GM21576 (cell line): ENCODE data around the gene SEMA5A.
"Not testable (repeated sequence)": the region's sequence is repeated elsewhere in the genome, so short reads cannot be mapped to it uniquely, and the experiment has no call there.

ENCODE experiments used
- ATAC-seq: cut with Tn5 transposase; IDR thresholded peaks from one replicate; pipeline ENCODE4 v1.9.1; 2021; ENCODE audit warnings: mild to moderate bottlenecking, moderate library complexity; ENCODE audit not compliant: unreplicated experiment

The SEMA5A gene

DNA sequence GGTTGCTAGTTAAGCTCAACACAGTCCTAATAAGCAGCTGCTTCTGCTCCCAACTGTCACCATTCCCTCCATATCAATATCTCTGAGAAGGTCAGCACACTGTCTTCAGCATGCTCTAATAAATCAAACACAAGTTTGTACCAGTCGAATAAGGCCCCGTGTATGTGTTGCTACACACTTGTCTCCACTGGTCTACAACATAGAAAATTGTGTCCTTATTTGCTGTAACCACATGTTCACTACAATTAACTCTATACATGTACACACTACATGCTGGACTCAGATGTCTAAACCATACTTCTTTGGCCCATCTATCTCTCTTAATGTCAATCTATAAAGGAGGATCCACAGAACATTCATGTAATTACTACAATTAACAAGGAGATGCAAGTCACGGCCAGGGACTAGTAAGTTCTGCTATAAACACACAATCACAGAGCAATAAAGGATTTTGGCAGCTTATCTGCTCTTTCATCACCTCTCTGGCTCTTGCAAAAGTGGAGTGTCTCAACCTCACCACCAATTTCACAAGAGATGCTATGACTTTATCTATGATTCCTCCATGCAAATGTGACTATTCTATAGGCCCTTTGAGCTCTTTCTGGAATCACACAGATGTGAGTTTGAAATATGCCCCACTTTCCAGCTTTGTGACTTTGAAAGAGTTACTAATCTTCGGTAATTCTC lies 143.9 kb downstream of the SEMA5A start:
- ATAC-seq = no peak

GRCh38 chr5:9399783-9400182 lies 146.1 kb downstream of the SEMA5A start:
- ATAC-seq = not testable (repeated sequence)

GRCh38 chr5:9399094-9399493 lies 146.8 kb downstream of the SEMA5A start:
- no peak for ATAC-seq

DNA sequence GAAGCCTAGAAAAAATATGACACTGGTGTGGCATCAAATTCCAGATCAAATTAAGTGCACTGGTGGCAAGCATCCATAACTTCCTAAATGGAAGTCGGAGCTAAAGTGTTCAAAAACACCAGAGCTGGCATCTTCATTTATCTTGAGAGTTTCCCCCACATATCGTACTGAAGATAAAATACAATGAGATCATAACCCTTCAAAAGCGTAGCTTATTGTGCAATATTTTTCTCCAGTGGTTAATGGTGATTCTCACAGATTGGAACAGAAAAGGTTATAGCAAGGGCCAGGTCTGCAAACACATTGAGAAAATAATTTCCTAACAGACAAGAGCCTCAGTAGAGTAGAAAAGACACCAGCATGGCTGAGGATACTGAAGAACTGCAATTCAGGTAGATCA lies 147.6 kb downstream of the SEMA5A start:
- ATAC-seq = no peak

DNA sequence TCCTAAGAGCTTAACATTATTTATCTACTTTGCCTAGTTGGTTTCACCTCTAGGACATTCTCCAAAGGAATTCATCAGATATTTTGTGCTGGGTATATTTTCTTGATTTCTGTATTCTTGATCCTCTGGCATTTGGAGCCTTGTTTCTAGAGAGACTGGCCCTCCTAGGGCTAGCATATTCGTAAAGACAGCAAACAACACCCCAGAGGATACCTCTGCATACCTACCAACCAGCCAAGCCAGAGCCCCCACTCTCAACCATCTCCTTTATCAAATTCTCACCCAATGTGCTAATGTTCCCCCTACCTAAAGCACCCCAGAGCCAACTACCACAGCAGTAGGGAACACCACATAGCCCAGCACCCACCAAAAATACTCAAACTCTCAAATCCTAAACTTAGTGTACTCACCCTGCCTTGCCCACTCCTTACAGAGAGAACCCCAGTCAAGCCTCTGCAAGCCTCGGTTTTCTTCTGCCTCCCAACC lies 149.5 kb downstream of the SEMA5A start:
- ATAC-seq = no peak

- ATAC-seq = no peak
These were observed 150.2 kb downstream of the SEMA5A start for GRCh38 chr5:9395706-9396105.

DNA sequence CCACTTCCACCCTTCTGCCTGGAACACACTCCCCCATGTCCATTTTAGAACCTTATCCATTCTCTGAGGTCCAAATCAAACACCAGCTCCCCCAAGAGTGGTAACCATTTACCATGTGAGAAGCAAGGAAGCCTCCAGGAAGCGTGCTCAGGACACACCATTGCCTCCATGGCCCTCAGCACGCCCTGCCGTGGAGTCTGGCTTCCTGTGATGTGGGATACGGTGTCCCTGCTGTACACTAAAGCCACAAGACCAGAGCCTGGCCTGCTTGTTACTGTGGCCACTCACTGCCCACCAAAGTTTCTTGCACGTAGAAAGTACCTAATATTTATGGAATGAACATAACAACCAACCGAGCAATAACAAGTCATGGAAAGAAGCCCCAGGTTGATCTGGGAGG lies 151.7 kb downstream of the SEMA5A start:
- no peak for ATAC-seq

GRCh38 chr5:9392625-9393024 lies 153.2 kb downstream of the SEMA5A start:
- ATAC-seq = no peak

GRCh38 chr5:9391080-9391479 lies 154.8 kb downstream of the SEMA5A start:
- ATAC-seq = no peak

DNA sequence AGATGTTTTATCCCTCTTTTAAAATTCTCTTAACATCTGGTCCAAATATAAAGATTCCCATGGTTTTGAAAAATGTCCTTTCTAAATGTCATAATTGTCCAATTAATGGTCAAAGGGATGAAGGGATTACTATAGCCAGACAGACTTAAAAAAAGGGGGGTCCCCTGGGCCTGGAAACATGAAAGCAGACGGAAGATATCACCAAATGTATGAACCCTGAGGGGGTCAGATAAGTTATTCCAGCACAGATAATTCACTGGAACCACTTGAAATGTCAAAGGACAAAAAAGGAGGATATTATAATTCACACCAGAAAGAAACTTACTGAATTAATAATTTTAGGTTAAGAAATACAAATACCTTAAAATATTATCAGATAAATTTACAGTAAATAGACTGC lies 155.8 kb downstream of the SEMA5A start:
- ATAC-seq = no peak

- ATAC-seq = no peak
These were observed 156.8 kb downstream of the SEMA5A start for GRCh38 chr5:9388941-9389674.

- ATAC-seq = no peak
These were observed 158.0 kb downstream of the SEMA5A start for GRCh38 chr5:9387879-9388278.

DNA sequence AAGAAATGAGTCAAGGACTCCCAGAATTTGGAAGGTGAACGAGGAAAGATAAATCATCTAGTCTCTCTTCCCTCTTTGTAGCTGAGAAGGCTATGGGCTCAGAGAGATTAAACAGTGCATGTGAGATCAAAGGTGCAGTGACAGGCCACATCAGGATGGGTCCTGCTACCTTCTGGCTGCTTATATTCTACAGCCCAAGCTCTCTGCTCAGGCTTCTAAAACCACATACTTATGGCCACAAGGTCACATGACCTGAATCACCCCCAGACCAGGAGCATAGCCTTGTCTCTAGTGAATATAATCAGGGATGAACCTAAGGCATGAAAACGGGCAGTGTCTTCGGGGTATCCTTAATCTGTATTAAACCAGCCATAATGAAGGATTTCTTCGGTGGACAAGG lies 158.9 kb downstream of the SEMA5A start:
- no peak for ATAC-seq

DNA sequence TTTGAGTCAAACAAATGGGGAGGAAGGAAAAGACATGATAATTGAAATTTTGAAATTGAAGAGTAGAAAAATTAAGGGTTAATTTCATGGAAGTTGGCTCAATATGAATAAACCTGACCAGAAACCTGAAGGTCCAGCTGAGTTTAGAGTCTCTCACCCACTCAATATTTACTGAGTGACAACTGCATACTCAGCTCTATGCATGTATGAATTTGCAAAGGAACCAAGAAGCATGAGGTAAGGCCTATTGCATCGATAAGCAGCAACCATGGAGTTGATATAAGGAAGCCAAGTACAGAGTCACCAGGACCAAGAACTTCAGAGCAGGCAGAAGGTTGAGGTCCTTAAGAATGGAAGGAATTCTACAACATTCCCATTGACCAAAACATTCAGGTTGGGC lies 163.4 kb downstream of the SEMA5A start:
- no peak for ATAC-seq

DNA sequence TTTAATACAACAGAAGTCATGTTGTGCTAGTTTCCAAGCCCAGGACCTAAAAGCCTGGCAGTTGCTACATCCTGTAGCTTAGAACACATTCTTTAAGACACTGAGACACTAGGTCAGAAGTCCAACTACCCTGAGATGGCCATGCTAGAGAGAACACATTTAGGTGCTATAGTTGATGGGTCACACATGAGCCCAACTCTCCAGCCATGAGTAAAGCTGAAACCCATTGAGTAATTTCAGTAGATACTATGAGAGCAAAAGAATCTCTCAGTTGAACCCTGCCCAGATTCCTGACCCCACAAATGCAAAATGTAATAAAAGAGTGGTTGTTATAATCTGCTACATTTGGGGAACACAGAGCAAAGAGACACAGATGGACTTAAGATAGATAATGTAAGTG lies 164.4 kb downstream of the SEMA5A start:
- peak; percentile 92 for ATAC-seq

DNA sequence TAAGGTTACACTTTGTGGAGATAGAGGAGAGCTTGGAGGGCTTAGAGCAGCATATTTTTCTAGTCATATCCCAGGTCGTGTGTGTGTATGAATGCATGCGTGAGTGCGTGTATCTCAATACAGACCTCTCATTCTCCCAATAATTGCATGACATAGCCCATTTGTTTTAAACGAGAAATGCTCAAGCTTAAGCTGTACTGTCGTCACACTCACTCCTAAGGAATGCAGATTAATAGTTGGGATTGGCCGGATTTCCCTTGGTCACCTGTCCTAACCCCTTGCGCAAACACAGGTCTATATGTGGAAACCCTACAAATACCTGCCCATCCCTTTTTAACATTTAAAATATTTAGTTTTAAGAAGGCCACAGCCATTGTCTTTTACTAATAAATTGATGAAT lies 165.8 kb downstream of the SEMA5A start:
- ATAC-seq = no peak

DNA sequence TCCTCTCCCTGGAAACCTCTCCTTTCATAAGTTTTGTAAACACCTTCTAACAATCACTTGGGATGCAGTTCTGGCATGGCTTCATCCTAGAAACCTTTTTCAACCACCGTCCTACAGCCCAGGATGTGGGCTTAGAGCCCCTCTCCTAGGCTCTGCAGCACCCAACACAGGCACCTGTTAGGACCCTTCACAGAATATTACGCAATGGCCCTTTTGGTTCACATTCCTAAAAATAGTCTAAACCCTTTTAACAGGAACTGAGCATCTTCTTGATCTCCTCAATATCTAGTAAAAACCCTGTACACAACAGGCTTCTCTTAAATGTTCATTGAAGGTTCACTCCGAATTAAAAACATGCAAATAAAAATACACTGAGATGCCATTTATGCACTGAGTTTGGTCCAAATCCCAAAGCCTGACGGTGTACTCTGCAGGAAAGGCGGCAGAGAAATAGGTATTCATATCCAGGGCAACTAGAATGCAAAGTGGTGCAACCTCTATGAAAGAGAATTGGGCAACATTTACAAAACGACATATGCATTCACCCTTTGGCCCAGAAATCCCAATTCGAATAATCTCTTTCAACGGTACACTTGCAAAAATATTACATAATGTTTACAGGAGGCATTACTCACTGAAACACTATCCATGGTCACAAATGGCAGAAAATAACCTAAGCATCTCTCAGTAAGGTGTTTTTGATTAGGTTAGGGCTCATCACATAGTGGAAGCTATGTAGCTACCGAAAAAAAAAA lies 169.3 kb downstream of the SEMA5A start:
- ATAC-seq = no peak

DNA sequence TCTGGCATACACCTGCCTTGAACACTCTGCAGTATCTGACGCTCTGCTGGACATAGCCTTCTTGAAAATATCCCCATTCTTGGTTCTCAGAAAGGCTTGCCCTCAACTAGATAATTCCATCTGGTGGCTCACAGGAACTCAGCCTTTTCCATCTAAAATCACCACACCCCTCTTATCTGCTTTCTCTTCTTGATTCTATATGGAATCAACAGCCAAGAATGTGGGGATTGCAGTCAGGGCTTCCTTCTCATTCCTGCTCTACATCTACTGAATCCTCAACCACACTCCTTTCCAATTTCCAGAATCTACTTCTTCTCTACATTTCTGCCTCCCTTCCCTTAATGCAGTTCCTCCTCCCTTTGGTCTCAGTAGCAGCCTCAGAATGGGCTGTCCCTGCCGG lies 170.1 kb downstream of the SEMA5A start:
- ATAC-seq = no peak

DNA sequence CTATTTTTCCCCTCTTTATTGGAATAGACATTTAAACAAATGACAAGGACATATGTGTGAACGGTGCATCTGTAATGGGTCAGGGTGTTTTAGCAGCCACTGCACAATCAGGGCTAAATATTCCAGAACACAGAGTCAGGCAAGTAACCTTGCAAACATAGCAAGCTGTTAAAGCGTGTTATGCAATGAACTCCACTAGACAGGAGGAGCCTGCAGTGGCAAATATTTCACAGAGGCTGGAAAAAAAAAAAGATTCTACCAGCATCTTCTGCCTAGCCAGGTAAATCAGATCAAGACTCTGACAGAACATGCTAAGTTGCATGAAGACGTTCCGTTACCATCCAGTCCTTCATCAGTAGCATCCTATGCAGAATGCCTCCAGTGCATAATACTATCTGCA lies 171.8 kb downstream of the SEMA5A start:
- ATAC-seq = no peak

DNA sequence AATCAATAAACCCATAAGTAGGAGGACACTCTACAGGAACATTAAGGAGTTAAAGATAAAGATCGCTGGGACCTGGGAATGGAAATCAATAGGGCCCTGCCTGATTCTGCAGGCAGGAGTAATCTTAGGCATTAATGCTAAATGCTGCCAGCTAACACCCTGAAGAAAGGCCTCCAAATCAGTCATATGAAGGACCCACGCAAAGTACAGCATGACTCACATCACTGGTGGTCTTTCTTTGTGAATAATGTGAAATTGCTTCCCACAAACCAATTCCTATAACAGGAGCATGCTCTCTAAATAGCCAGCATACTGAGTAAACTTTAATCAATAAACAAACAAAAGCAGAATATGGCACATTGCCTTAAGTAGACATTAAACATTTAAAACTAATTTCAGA lies 172.3 kb downstream of the SEMA5A start:
- ATAC-seq = no peak

GRCh38 chr5:9370256-9370655 lies 175.6 kb downstream of the SEMA5A start:
- ATAC-seq = no peak

DNA sequence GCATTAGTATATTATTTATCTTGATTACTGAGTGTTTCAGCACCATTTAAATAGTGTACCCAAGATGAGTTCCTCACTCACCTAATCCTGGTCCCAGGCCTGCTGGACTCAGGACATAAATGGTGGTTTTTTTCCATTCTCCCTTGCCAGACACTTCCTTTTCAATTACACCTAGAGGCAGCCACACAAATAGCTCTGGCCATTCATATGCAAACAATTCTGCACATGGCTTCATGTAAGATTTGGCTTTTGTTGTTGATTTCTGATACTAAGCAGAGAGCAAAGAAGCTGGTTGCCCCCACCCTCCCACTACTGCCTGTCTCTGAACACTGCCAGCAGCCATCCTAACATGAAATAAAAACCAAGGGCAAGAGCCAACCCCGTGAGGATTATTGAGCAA lies 180.4 kb downstream of the SEMA5A start:
- ATAC-seq = no peak
